Measurements from ENCODE around the gene GRIK3.

The GRIK3 gene

GRCh38 chr1:36975642-36976041 lies 58.7 kb downstream of the GRIK3 start:
- no peak for DNase-seq

GRCh38 chr1:36973056-36973455 lies 61.3 kb downstream of the GRIK3 start:
- DNase-seq, result no peak

- no peak for DNase-seq
Measured at GRCh38 chr1:36971852-36972618, 62.3 kb downstream of the GRIK3 start.

- no peak for DNase-seq
Measured at GRCh38 chr1:36968730-36969129, 65.6 kb downstream of the GRIK3 start.

GRCh38 chr1:36966242-36966641 lies 68.1 kb downstream of the GRIK3 start:
- DNase-seq, result no peak

GRCh38 chr1:36965275-36966159 lies 68.8 kb downstream of the GRIK3 start:
- no peak for DNase-seq

GRCh38 chr1:36964830-36965229 lies 69.5 kb downstream of the GRIK3 start:
- no peak for DNase-seq

- DNase-seq, result no peak
Measured at GRCh38 chr1:36963006-36963405, 71.3 kb downstream of the GRIK3 start.

- DNase-seq, result no peak
Measured at GRCh38 chr1:36961062-36961615, 73.2 kb downstream of the GRIK3 start.

GRCh38 chr1:36956570-36956969 lies 77.7 kb downstream of the GRIK3 start:
- no peak for DNase-seq

GRCh38 chr1:36955016-36955415 lies 79.3 kb downstream of the GRIK3 start:
- DNase-seq, result no peak

GRCh38 chr1:36953061-36953460 lies 81.3 kb downstream of the GRIK3 start:
- DNase-seq, result no peak

- no peak for DNase-seq
Measured at GRCh38 chr1:36951761-36952160, 82.6 kb downstream of the GRIK3 start.

- DNase-seq, result no peak
Measured at GRCh38 chr1:36951292-36951750, 83.0 kb downstream of the GRIK3 start.

GRCh38 chr1:36950604-36951291 lies 83.6 kb downstream of the GRIK3 start:
- DNase-seq, result no peak

GRCh38 chr1:36948606-36949005 lies 85.7 kb downstream of the GRIK3 start:
- no peak for DNase-seq

- DNase-seq, result no peak
Measured at GRCh38 chr1:36948147-36948546, 86.2 kb downstream of the GRIK3 start.

GRCh38 chr1:36947384-36947783 lies 86.9 kb downstream of the GRIK3 start:
- no peak for DNase-seq

GRCh38 chr1:36944883-36945282 lies 89.4 kb downstream of the GRIK3 start:
- DNase-seq, result no peak

- no peak for DNase-seq
Measured at GRCh38 chr1:36942148-36942547, 92.2 kb downstream of the GRIK3 start.

GRCh38 chr1:36941316-36941978 lies 92.9 kb downstream of the GRIK3 start:
- DNase-seq, result no peak

- no peak for DNase-seq
Measured at GRCh38 chr1:36938819-36939218, 95.5 kb downstream of the GRIK3 start.
